ENCODE data around the gene RTL1. TPM values are rescaled to one million over a fixed set of nuclear protein-coding genes. Genes with fewer than 3 reads are reported as not detected.

RTL1 gene
- total RNA-seq, 1 experiment from 2014 or later, result not detected

DNA sequence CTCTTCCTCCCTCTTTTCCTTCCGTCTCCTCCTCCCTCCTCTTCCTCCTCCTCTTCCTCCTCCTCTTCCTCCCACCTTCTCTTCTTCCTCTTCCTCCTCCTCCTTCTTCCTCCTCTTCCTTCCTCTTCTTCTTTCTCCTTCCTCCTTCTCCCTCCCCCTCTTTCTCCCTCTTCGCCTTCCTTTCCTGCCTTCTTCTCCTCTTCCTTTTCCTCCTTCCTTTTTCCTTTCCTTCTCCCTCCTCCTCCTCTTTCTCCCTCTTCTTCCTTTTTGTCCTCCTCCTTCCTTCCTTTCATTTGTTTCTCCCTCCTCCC is 41.6 kb downstream of the RTL1 start:
- H3K36me3 ChIP-seq (ENCODE audit: insufficient read depth, low read length), result no peaks in the 10 kb centered on the region
- no peaks in the 10 kb centered on the region for H3K4me1 ChIP-seq (ENCODE audit: low read length)
- H3K79me2 ChIP-seq (ENCODE audit: low read length), result no peaks in the 10 kb centered on the region
- H3K27ac ChIP-seq (ENCODE audit: low read length), result no peak overlapping the region
- no peaks in the 10 kb centered on the region for H3K27me3 ChIP-seq (ENCODE audit: low read length)
- 0 out of 2 replicates have a peak, but pooled peaks cover 3% of the 10 kb centered on the region for H3K9me3 ChIP-seq (ENCODE audit: low read length)
- no peak for DNase-seq
- H4K20me1 ChIP-seq (ENCODE audit: insufficient read depth, low read depth, low read length), result no peaks in the 10 kb centered on the region; the same call in 1 of the 2 replicates
- H3K4me3 ChIP-seq (ENCODE audit: low read length), result no peak overlapping the region
- no peak overlapping the region for H3K9ac ChIP-seq (ENCODE audit: low read length)
- H2AFZ ChIP-seq (ENCODE audit: low read length), result no peak overlapping the region
- H3K9me2 ChIP-seq (replicated peaks; ENCODE audit: insufficient read depth, low read length), result no peaks in the 10 kb centered on the region
- no peak overlapping the region for H3K4me2 ChIP-seq (ENCODE audit: low read depth, low read length, poor library complexity, severe bottlenecking)

DNA sequence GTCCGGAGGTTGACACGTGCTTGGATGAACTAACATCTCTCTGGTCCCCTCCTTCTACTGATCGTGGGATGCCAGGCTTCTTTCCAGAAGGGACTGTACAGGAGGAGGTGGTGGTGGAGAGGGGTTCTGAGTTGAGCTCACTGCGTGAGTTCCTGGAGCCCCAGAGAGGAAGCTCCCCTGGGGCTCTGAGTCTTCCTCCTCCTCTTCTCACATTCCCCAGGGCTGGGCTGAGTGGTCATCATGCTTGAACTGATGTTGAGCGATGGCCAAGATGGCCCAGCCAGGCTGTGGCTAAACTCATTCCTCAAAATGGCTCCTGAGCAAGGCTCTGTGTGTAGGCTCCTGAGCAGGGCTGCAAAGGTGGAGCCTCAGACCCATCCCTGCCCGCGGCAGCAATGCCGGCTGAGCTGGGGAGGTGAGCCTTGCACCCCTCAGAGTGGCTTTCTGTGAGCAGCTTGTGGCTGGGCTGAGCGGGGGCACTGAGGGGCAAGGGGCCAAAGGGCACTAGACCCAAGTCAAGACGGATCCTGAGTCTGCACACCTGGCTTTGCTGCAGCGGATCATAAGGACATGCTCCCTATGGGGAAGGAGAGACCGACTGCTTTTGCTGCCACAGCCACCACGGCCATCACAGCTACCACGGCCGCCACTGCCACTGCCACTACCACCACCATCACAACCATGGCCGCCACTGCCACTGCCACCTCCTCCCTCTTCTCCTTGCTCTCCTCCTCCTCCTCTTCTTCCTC is 42.2 kb downstream of the RTL1 start:
- H3K9ac ChIP-seq (ENCODE audit: low read length), result no peak overlapping the region
- no peak for DNase-seq
- no peaks in the 10 kb centered on the region for H3K9me2 ChIP-seq (replicated peaks; ENCODE audit: insufficient read depth, low read length)
- H3K79me2 ChIP-seq (ENCODE audit: low read length), result no peaks in the 10 kb centered on the region
- H4K20me1 ChIP-seq (ENCODE audit: insufficient read depth, low read depth, low read length), result no peaks in the 10 kb centered on the region; the same call in 1 of the 2 replicates
- 0 out of 2 replicates have a peak, but pooled peaks cover 3% of the 10 kb centered on the region for H3K9me3 ChIP-seq (ENCODE audit: low read length)
- no peak overlapping the region for H3K4me3 ChIP-seq (ENCODE audit: low read length)
- H3K27ac ChIP-seq (ENCODE audit: low read length), result no peak overlapping the region
- H3K4me2 ChIP-seq (ENCODE audit: low read depth, low read length, poor library complexity, severe bottlenecking), result no peak overlapping the region
- no peaks in the 10 kb centered on the region for H3K4me1 ChIP-seq (ENCODE audit: low read length)
- H2AFZ ChIP-seq (ENCODE audit: low read length), result no peak overlapping the region
- no peaks in the 10 kb centered on the region for H3K27me3 ChIP-seq (ENCODE audit: low read length)
- H3K36me3 ChIP-seq (ENCODE audit: insufficient read depth, low read length), result no peaks in the 10 kb centered on the region

DNA sequence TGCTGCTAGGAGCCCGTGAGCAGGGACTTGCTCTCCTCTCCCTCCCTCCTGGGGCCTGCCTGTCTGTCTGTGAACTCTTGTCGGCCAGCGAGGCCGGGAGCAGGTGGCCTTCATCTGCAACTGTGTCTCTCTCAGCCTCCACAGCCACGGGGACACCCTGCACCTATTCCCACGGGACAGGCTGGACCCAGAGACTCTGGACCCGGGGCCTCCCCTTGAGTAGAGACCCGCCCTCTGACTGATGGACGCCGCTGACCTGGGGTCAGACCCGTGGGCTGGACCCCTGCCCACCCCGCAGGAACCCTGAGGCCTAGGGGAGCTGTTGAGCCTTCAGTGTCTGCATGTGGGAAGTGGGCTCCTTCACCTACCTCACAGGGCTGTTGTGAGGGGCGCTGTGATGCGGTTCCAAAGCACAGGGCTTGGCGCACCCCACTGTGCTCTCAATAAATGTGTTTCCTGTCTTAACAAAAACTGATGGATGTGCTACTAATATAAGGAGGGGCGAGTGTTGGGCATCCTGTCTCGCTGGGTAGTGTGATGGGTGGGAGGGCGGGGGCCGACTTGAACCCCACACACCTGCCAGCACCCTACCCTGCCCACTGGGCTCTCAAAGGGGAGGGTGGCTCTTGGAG is 42.9 kb downstream of the RTL1 start:
- Histone ChIP-seq H3K9me2 (replicated peaks; ENCODE audit: insufficient read depth, low read length) (no peaks in the 10 kb centered on the region), H3K4me2 (ENCODE audit: low read depth, low read length, poor library complexity, severe bottlenecking) (no peak overlapping the region), H2AFZ (ENCODE audit: low read length) (no peak overlapping the region), H3K79me2 (ENCODE audit: low read length) (no peaks in the 10 kb centered on the region), H3K9ac (ENCODE audit: low read length) (no peak overlapping the region), H3K27me3 (ENCODE audit: low read length) (no peaks in the 10 kb centered on the region), H3K4me1 (ENCODE audit: low read length) (no peaks in the 10 kb centered on the region), H3K9me3 (ENCODE audit: low read length) (0 out of 2 replicates have a peak, but pooled peaks cover 3% of the 10 kb centered on the region), H3K4me3 (ENCODE audit: low read length) (no peak overlapping the region), H3K27ac (ENCODE audit: low read length) (no peak overlapping the region), H3K36me3 (ENCODE audit: insufficient read depth, low read length) (no peaks in the 10 kb centered on the region), H4K20me1 (ENCODE audit: insufficient read depth, low read depth, low read length) (no peaks in the 10 kb centered on the region; the same call in 1 of the 2 replicates)
- DNase-seq, result no peak

DNA sequence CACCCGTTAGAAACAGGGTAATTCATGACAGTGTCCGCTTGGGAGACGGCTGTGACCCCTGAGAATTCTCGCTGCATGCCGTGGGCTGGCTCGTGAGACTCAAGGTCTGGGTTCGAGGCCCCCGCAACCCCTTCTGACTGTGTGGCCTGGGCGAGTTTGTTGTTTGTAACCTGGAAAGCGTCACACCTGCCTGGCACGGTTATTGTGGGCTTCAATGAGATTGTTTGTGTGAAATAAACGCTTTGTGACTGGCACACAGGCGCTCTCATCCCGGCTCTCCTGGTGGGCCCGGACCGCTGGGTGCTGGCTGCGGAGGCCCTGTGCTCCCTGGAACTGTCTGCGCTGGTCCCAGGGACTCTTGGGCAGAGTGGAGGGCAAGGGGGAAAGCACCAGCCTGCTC is 43.7 kb downstream of the RTL1 start:
- no peak overlapping the region for H3K9ac ChIP-seq (ENCODE audit: low read length)
- no peak overlapping the region for H2AFZ ChIP-seq (ENCODE audit: low read length)
- no peaks in the 10 kb centered on the region for H3K27me3 ChIP-seq (ENCODE audit: low read length)
- no peaks in the 10 kb centered on the region; the same call in 1 of the 2 replicates for H4K20me1 ChIP-seq (ENCODE audit: insufficient read depth, low read depth, low read length)
- H3K9me3 ChIP-seq (ENCODE audit: low read length), result 0 out of 2 replicates have a peak, but pooled peaks cover 3% of the 10 kb centered on the region
- H3K9me2 ChIP-seq (replicated peaks; ENCODE audit: insufficient read depth, low read length), result no peaks in the 10 kb centered on the region
- no peak overlapping the region for H3K4me3 ChIP-seq (ENCODE audit: low read length)
- DNase-seq, result no peak
- no peaks in the 10 kb centered on the region for H3K36me3 ChIP-seq (ENCODE audit: insufficient read depth, low read length)
- no peaks in the 10 kb centered on the region for H3K79me2 ChIP-seq (ENCODE audit: low read length)
- no peak overlapping the region for H3K27ac ChIP-seq (ENCODE audit: low read length)
- no peaks in the 10 kb centered on the region for H3K4me1 ChIP-seq (ENCODE audit: low read length)
- no peak overlapping the region for H3K4me2 ChIP-seq (ENCODE audit: low read depth, low read length, poor library complexity, severe bottlenecking)

DNA sequence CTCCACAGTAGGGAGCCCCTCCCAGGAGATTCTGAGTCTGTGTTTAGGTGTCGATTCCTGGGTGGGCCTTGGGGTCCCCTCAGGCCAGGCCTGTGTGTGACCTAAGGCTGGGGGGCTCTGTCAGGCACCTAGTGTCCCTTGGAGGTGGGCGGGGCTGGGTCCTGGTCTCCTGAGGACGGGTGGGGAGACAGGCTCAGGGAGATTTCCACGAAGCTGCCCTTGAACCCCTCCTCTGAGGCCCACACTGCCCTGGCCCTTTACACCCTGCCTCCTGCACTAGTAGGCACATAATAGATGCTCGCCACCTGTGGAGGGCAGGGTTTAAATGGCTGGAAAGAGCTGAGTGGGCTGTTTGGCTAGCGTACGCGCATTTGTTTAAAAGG is 44.7 kb downstream of the RTL1 start:
- H3K9ac ChIP-seq (ENCODE audit: low read length), result no peak overlapping the region
- no peaks in the 10 kb centered on the region; the same call in 1 of the 2 replicates for H4K20me1 ChIP-seq (ENCODE audit: insufficient read depth, low read depth, low read length)
- no peaks in the 10 kb centered on the region for H3K4me1 ChIP-seq (ENCODE audit: low read length)
- no peak for DNase-seq
- no peak overlapping the region for H2AFZ ChIP-seq (ENCODE audit: low read length)
- H3K9me2 ChIP-seq (replicated peaks; ENCODE audit: insufficient read depth, low read length), result no peaks in the 10 kb centered on the region
- H3K36me3 ChIP-seq (ENCODE audit: insufficient read depth, low read length), result no peaks in the 10 kb centered on the region
- no peak overlapping the region for H3K27ac ChIP-seq (ENCODE audit: low read length)
- H3K79me2 ChIP-seq (ENCODE audit: low read length), result no peaks in the 10 kb centered on the region
- H3K4me2 ChIP-seq (ENCODE audit: low read depth, low read length, poor library complexity, severe bottlenecking), result no peak overlapping the region
- no peaks in the 10 kb centered on the region for H3K27me3 ChIP-seq (ENCODE audit: low read length)
- no peak overlapping the region for H3K4me3 ChIP-seq (ENCODE audit: low read length)
- 0 out of 2 replicates have a peak, but pooled peaks cover 3% of the 10 kb centered on the region for H3K9me3 ChIP-seq (ENCODE audit: low read length)

DNA sequence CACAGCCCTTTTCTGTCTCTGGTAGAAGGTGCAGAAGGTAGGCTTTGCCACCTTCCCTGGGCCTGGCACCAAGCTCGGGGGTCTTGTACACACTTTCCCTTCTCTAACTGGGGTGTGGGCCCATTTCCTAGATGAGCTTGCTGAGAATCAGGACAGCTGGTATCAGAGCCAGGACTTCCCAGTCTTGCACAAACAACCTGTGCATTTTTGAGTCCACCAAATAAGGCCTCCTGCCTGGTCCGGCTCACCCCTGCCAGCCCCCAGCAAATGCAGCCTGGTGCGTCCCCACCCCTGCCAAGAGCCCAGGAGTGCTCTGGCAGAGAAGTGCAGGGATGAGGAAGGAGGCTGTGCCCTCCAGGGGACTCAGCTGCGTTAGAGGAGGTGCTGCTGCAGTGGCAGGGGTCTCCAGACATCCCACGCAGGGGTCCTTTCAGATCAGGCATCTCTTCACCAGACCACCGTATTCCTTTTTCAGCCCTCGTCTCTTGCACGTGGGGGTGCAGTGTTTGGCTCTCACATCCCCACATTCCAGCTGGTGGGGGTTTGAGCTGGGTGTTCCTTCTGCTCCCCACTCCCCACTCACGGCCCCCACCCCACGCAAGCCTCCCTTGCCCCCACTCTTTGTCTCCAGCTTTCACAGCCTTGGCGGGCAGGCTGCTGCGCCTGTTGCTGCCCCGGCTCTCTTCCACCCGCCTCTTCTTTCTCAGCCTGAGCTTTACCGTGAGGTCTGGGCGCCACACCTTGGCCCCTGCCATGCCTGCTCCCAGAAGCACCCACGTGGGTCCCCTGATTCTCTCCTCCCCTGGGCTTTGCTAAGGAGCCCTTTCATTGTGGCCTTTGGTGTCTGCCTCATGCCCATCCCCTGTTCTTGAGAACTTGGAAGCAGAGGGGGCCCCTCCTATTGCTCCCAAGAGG is 45.3 kb downstream of the RTL1 start:
- Histone ChIP-seq H3K4me2 (ENCODE audit: low read depth, low read length, poor library complexity, severe bottlenecking) (no peak overlapping the region), H3K27ac (ENCODE audit: low read length) (no peak overlapping the region), H3K36me3 (ENCODE audit: insufficient read depth, low read length) (no peaks in the 10 kb centered on the region), H3K79me2 (ENCODE audit: low read length) (no peaks in the 10 kb centered on the region), H3K9ac (ENCODE audit: low read length) (no peak overlapping the region), H3K9me3 (ENCODE audit: low read length) (0 out of 2 replicates have a peak, but pooled peaks cover 3% of the 10 kb centered on the region), H3K9me2 (replicated peaks; ENCODE audit: insufficient read depth, low read length) (no peaks in the 10 kb centered on the region), H3K4me3 (ENCODE audit: low read length) (no peak overlapping the region), H4K20me1 (ENCODE audit: insufficient read depth, low read depth, low read length) (no peaks in the 10 kb centered on the region; the same call in 1 of the 2 replicates), H2AFZ (ENCODE audit: low read length) (no peak overlapping the region), H3K4me1 (ENCODE audit: low read length) (no peaks in the 10 kb centered on the region), H3K27me3 (ENCODE audit: low read length) (no peaks in the 10 kb centered on the region)
- no peak for DNase-seq

DNA sequence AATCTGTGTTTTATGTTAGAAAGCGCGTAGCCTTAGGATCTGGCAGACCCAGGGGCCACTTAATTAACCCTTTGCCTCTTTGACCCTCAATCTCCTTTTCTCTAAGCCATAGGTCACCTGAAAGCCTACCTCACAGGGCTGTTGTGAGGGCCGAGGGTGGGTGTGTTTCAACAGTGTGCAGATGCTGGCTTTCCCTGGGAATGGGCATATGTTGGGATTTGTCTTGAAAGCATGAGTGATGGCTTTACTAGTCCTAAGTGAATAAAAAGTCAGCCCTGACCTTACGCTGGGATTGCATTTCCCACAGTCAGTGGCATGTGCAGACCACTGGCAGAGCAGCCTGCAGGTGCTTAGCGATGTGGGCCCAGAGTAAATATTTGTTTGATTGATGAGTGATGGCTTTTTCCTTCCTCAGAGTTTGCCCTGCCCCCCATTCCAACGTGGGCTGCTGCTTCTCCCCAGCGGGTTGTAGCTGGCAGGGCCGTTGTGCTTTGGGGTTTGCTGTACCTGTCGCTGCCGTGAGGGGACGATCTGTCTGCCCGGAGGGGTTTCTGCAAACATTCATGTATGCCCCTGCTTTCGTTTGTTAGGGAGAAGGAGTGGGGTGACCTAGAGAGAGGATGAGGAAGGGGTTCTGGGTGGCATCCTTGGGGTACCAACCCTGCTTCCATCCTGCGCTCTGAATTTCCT is 46.1 kb downstream of the RTL1 start:
- Histone ChIP-seq H3K4me1 (ENCODE audit: low read length) (no peaks in the 10 kb centered on the region), H3K4me2 (ENCODE audit: low read depth, low read length, poor library complexity, severe bottlenecking) (no peak overlapping the region), H3K27me3 (ENCODE audit: low read length) (no peaks in the 10 kb centered on the region), H3K9ac (ENCODE audit: low read length) (no peak overlapping the region), H3K79me2 (ENCODE audit: low read length) (no peaks in the 10 kb centered on the region), H2AFZ (ENCODE audit: low read length) (no peak overlapping the region), H3K27ac (ENCODE audit: low read length) (no peak overlapping the region), H3K9me3 (ENCODE audit: low read length) (no peaks in the 10 kb centered on the region), H4K20me1 (ENCODE audit: insufficient read depth, low read depth, low read length) (no peaks in the 10 kb centered on the region; the same call in 1 of the 2 replicates), H3K36me3 (ENCODE audit: insufficient read depth, low read length) (no peaks in the 10 kb centered on the region), H3K9me2 (replicated peaks; ENCODE audit: insufficient read depth, low read length) (no peaks in the 10 kb centered on the region), H3K4me3 (ENCODE audit: low read length) (no peak overlapping the region)
- DNase-seq, result no peak
